GM23248 (cell line): Measurements from ENCODE around the gene ATP2B3. TPM values are rescaled to one million over a fixed set of nuclear protein-coding genes. Genes with fewer than 3 reads are reported as not detected.
A peak's percentile ranks its signal among the peaks of the same experiment; 100 is the strongest.

Experiments used
- DNase-seq: peaks from one replicate; pipeline ENCODE4 v3.0.0-alpha.2; 2015
- H2AFZ ChIP-seq: fragments of 200-600 bp; sonication (generic); 2 replicates; pipeline ENCODE4 v1.6.1; 2016; ENCODE audit warnings: antibody characterized with exemption
- H3F3A ChIP-seq: fragments of 200-600 bp; sonication (generic); 2 replicates; pipeline ENCODE4 v1.6.1; 2016; ENCODE audit warnings: mild to moderate bottlenecking, antibody characterized with exemption, mixed run types; ENCODE audit not compliant: insufficient read depth
- H3K27ac ChIP-seq: fragments of 200-600 bp; sonication (generic); 2 replicates; pipeline ENCODE4 v1.5.1; 2016; ENCODE audit warnings: mild to moderate bottlenecking
- H3K27me3 ChIP-seq: fragments of 200-600 bp; sonication (generic); replicated peaks from 2 replicates; pipeline ENCODE4 v1.6.1; 2016; ENCODE audit warnings: mild to moderate bottlenecking; ENCODE audit not compliant: insufficient read depth
- H3K36me3 ChIP-seq: fragments of 200-600 bp; sonication (generic); 2 replicates; pipeline ENCODE4 v1.6.1; 2016; ENCODE audit warnings: low read depth, mild to moderate bottlenecking
- H3K4me1 ChIP-seq: fragments of 200-600 bp; sonication (generic); 2 replicates; pipeline ENCODE4 v1.6.1; 2016; ENCODE audit warnings: mild to moderate bottlenecking; ENCODE audit not compliant: insufficient read depth
- H3K4me2 ChIP-seq: fragments of 200-600 bp; sonication (generic); one replicate; pipeline ENCODE4 v1.6.1; 2016; ENCODE audit warnings: mild to moderate bottlenecking; ENCODE audit not compliant: unreplicated experiment
- H3K4me3 ChIP-seq: fragments of 200-600 bp; sonication (generic); 2 replicates; pipeline ENCODE4 v1.5.1; 2016; ENCODE audit warnings: mild to moderate bottlenecking
- H3K79me2 ChIP-seq: fragments of 200-600 bp; sonication (generic); 2 replicates; pipeline ENCODE4 v1.6.1; 2016; ENCODE audit warnings: mild to moderate bottlenecking; ENCODE audit not compliant: insufficient read depth
- H3K9ac ChIP-seq: fragments of 200-600 bp; sonication (generic); 2 replicates; pipeline ENCODE4 v1.6.1; 2016; ENCODE audit warnings: mild to moderate bottlenecking
- H3K9me2 ChIP-seq: fragments of 200-600 bp; sonication (generic); 2 replicates; pipeline ENCODE4 v1.6.1; 2016; ENCODE audit warnings: mixed run types, mild to moderate bottlenecking, moderate library complexity; ENCODE audit not compliant: insufficient read depth
- H3K9me3 ChIP-seq: fragments of 200-600 bp; sonication (generic); one replicate; pipeline ENCODE4 v1.6.1; 2017; ENCODE audit warnings: low read depth
- H4K20me1 ChIP-seq: fragments of 200-600 bp; sonication (generic); 2 replicates; pipeline ENCODE4 v1.6.0; 2016; ENCODE audit not compliant: insufficient read depth
- EZH2 ChIP-seq: fragments of 200-600 bp; sonication (generic); IDR thresholded peaks from 2 replicates; pipeline ENCODE4 v1.6.1; 2018; ENCODE audit warnings: antibody characterized with exemption, mild to moderate bottlenecking; ENCODE audit not compliant: insufficient read depth, poor library complexity, severe bottlenecking
- EZH2phosphoT487 ChIP-seq: fragments of 200-600 bp; sonication (generic); IDR thresholded peaks from 2 replicates; pipeline ENCODE4 v1.6.1; 2018; ENCODE audit warnings: antibody characterized with exemption, moderate library complexity, mild to moderate bottlenecking, low read depth; ENCODE audit not compliant: insufficient read depth
- WGBS, 2 experiments: methylation state at CpG; one replicate each; pipeline ENCODE4 v1.1.6; 2015 to 2017; ENCODE audit warnings: low lambda C conversion rate in 2 of 2, low coverage in 1 of 2; ENCODE audit errors: missing lambda C conversion rate in 2 of 2; 5-methylcytosine and 5-hydroxymethylcytosine counted together
- in situ Hi-C: fragments of 300-500 bp; cut with MboI; formaldehyde crosslinking; loops from 2 replicates; pipeline ENCODE4 v1.15.0; 2020
- polyA plus RNA-seq: library from polyadenylated mRNA; unstranded; fragments of >200 nt; fragmentation: Nextera tagmentation; extraction: Ambion mirVana; gene quantifications from 2 replicates; pipeline ENCODE4 v1.2.1, GENCODE V29; 2016
- total RNA-seq: library from RNA; depleted of rRNA; stranded (reverse); fragments of >200 nt; shearing (Covaris generic); gene quantifications from 2 replicates; pipeline ENCODE4 v1.2.3, GENCODE V29; 2014

Gene ATP2B3
- total and polyA plus RNA-seq, 2 experiments from 2014 or later = not detected

GRCh38 chrX:153475271-153475670 is 42.2 kb upstream of the ATP2B3 start:
- Histone ChIP-seq H3K36me3 (no peaks in the 10 kb centered on the region), H3K4me1 (peaks cover 28% of the 10 kb centered on the region), H3K4me2 (peak overlapping the region; percentile 48), H4K20me1 (no peaks in the 10 kb centered on the region), H3F3A (0 out of 2 replicates have a peak, but pooled peaks cover 4% of the 10 kb centered on the region), H3K27ac (peak overlapping the region; percentile 33), H3K4me3 (peak overlapping the region; percentile 47), H2AFZ (no peak overlapping the region), H3K27me3 (no peaks in the 10 kb centered on the region), H3K79me2 (no peaks in the 10 kb centered on the region), H3K9me2 (no peaks in the 10 kb centered on the region), H3K9ac (peak overlapping the region; percentile 55), H3K9me3 (no peaks in the 10 kb centered on the region)
- 25% methylated on average over 4 to 7 of the region's 7 CpGs for WGBS, 2 experiments
- in situ Hi-C loops = no loop called here
- peak; percentile 33 for DNase-seq
- TF ChIP-seq EZH2 (no peak), EZH2phosphoT487 (no peak)

GRCh38 chrX:153475751-153476281 is 41.6 kb upstream of the ATP2B3 start:
- Histone ChIP-seq H3F3A (0 out of 2 replicates have a peak, but pooled peaks cover 4% of the 10 kb centered on the region), H3K27me3 (no peaks in the 10 kb centered on the region), H3K36me3 (no peaks in the 10 kb centered on the region), H3K4me3 (no peak overlapping the region), H2AFZ (no peak overlapping the region), H4K20me1 (no peaks in the 10 kb centered on the region), H3K4me2 (no peak overlapping the region), H3K9ac (no peak overlapping the region), H3K9me3 (no peaks in the 10 kb centered on the region), H3K9me2 (no peaks in the 10 kb centered on the region), H3K79me2 (no peaks in the 10 kb centered on the region), H3K4me1 (peaks cover 28% of the 10 kb centered on the region), H3K27ac (peak overlapping the region; percentile 77; the same call in 1 of the 2 replicates)
- no peak for TF ChIP-seq EZH2phosphoT487
- no peak for TF ChIP-seq EZH2
- in situ Hi-C loops = no loop called here
- WGBS, 2 experiments = 79 to 100% methylated on average over 4 to 7 of the region's 11 CpGs
- DNase-seq = no peak

DNA sequence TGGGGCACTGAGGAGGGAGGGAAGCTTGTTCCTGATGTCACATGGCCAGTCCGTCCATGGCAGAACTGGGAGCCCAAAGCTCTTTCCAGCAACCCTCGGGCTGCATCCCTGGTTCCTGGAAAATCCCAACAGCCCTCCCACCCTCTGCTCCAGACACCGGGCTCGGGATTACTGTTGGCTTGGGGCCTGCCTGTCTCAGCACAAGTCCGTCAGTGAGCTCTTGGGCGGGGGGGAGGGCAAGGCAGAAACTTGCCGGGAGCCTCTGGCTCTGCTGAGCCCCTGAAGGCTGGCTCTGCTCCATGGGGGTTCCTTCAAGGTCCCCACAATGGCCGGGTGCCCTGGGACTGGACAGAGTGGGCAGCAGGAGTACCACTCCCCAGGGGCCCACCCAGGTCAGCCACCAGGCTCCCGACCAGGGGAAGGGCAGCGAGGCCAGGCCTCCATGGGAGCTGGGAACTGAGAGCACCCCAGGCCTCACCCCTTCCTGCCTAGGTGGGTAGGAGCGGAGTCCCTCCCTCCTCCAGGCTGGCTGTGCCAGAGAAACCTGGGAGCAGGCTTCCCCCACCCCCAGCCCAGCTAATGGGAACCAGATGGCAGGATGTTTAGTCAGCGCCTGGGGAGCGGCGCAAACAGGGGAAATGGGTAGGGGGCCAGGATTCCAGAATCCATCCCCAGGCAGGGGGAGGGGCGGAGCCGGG is 40.6 kb upstream of the ATP2B3 start:
- no peaks in the 10 kb centered on the region for H3K36me3 ChIP-seq
- 0 to 3% methylated on average over 3 to 6 of the region's 16 CpGs for WGBS, 2 experiments
- H3K79me2 ChIP-seq = no peaks in the 10 kb centered on the region
- TF ChIP-seq EZH2phosphoT487 (no peak), EZH2 (no peak)
- H3K27me3 ChIP-seq = no peaks in the 10 kb centered on the region
- no peaks in the 10 kb centered on the region for H4K20me1 ChIP-seq
- peaks cover 28% of the 10 kb centered on the region for H3K4me1 ChIP-seq
- peak overlapping the region; percentile 18; the same call in 1 of the 2 replicates for H3K4me3 ChIP-seq
- H3K27ac ChIP-seq = peak overlapping the region; percentile 77
- H3K4me2 ChIP-seq = peak overlapping the region; percentile 48
- DNase-seq = peak; percentile 66
- in situ Hi-C loops = no loop called here
- H2AFZ ChIP-seq = no peak overlapping the region
- peak overlapping the region; percentile 54 for H3K9ac ChIP-seq
- H3K9me2 ChIP-seq = no peaks in the 10 kb centered on the region
- 0 out of 2 replicates have a peak, but pooled peaks cover 4% of the 10 kb centered on the region for H3F3A ChIP-seq
- no peaks in the 10 kb centered on the region for H3K9me3 ChIP-seq

DNA sequence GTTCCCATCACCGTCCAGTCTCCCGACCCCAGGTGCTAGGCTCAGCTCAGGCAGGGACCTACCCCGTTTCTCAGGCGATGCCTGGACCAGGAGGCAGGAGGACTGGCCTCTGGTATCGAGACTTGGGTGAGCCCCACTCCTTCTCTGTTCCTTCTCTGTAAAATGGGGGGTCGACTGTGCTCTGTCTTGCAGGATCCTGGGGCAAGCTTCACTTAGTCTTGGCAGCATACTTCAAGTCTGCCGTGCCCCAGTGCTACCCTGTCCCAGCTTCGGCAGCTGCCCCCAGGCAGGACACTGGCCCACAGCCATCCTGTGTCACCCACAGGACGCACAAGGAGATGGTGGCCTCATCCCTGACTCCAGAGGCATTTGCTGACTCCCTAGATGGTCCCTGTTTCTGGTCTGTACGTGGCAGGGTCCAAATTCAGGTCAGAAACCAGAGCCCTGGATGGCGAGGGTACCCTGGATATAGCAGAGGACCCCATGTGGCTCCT is 40.0 kb upstream of the ATP2B3 start:
- no peaks in the 10 kb centered on the region for H3K79me2 ChIP-seq
- H2AFZ ChIP-seq = no peak overlapping the region
- in situ Hi-C loops = no loop called here
- H3K9me2 ChIP-seq = no peaks in the 10 kb centered on the region
- DNase-seq = no peak
- H3K9ac ChIP-seq = peak overlapping the region; percentile 54
- peaks cover 28% of the 10 kb centered on the region for H3K4me1 ChIP-seq
- H3K27me3 ChIP-seq = no peaks in the 10 kb centered on the region
- no peaks in the 10 kb centered on the region for H4K20me1 ChIP-seq
- WGBS, 2 experiments = 9 to 10% methylated on average over 7 to 10 of the region's 11 CpGs
- no peaks in the 10 kb centered on the region for H3K9me3 ChIP-seq
- H3K4me3 ChIP-seq = peak overlapping the region; percentile 18; the same call in 1 of the 2 replicates
- 0 out of 2 replicates have a peak, but pooled peaks cover 4% of the 10 kb centered on the region for H3F3A ChIP-seq
- TF ChIP-seq EZH2 = no peak
- no peak for TF ChIP-seq EZH2phosphoT487
- no peaks in the 10 kb centered on the region for H3K36me3 ChIP-seq
- peak overlapping the region; percentile 77 for H3K27ac ChIP-seq
- H3K4me2 ChIP-seq = peak overlapping the region; percentile 48
